ENCODE results near the gene MAML2.

MAML2 gene

DNA sequence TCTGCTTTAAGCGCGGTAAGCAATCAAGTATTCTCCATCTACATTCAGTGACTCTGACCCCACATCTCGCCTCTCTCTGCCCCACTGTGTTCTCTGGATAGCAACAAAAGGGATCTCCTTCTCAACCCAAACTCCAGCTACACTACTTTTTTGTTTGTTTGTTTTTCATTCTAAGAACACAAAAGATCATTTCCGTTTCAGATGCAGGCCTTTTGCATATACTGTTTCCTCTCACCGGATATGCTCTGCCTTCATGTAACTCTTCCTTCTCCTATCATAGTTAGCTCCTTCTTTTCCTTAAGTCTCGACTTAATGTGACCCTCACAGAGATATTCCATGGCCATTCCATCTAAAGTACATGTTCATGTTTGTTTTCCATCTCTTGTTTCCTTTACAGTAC, 239.3 kb downstream of the MAML2 start:
- POLR2A ChIA-PET, result no interaction called here
- 95% methylated on average over 5 of the region's 6 CpGs for WGBS (ENCODE audit: insufficient coverage)
- no peak for DNase-seq
- Histone ChIP-seq H3K4me3 (ENCODE audit: control insufficient read depth in 1 of 7, extremely low read depth in 1 of 7, insufficient read depth in 4 of 7, low read depth in 2 of 7, low read length in 6 of 7) (no peak overlapping the region), H3K36me3 (ENCODE audit: control insufficient read depth in 4 of 4, insufficient read depth in 4 of 4, low read length in 3 of 4) (no peaks in the 10 kb centered on the region), H3K4me1 (ENCODE audit: control extremely low read depth in 1 of 4, control insufficient read depth in 4 of 4, insufficient read depth in 4 of 4, low read length in 3 of 4) (no peaks in the 10 kb centered on the region), H3K27me3 (replicated peaks in 2 of 5; ENCODE audit: control insufficient read depth in 4 of 5, insufficient read depth in 5 of 5, low read length in 4 of 5) (no peaks in the 10 kb centered on the region), H3K9me3 (ENCODE audit: control extremely low read depth in 1 of 5, control insufficient read depth in 4 of 5, insufficient read depth in 2 of 5, low read depth in 1 of 5, low read length in 4 of 5) (no peaks in the 10 kb centered on the region), H3K27ac (ENCODE audit: insufficient read depth in 1 of 2, low read depth in 1 of 2, low read length in 2 of 2, poor library complexity in 1 of 2, severe bottlenecking in 2 of 2) (no peak overlapping the region)
- CTCF ChIA-PET, result interaction anchor here (0.7 kb wide), 1 partner anchor 44 kb away, joined by 3 read pairs; no protein-coding TSS in a partner anchor

DNA sequence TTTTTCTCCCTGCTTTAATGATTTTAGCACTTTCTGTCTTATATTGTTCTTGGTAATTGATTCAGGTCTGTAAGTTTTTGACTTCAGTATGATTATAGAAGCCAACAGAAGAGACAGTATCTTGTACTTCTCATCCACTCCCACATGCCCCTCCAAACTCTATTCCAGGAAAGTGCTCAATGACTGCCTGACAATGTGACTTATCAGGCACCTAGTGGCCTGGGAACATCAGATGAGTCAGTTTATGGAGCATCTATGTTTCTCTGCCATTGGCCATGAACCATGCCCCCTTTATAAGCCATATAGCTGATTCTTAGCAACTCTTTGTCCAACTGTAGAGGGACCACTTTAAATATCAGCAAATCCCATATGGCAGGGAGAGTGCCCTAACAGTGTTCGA, 239.9 kb downstream of the MAML2 start:
- no peak for DNase-seq
- ChIA-PET CTCF (no interaction called here), POLR2A (no interaction called here)
- WGBS (ENCODE audit: insufficient coverage), result no CpG with 5 or more reads among the region's 1 CpG
- no peaks in the 10 kb centered on the region for H3K4me1 ChIP-seq (ENCODE audit: control extremely low read depth in 1 of 4, control insufficient read depth in 4 of 4, insufficient read depth in 4 of 4, low read length in 3 of 4)
- H3K36me3 ChIP-seq (ENCODE audit: control insufficient read depth in 4 of 4, insufficient read depth in 4 of 4, low read length in 3 of 4), result no peaks in the 10 kb centered on the region
- H3K4me3 ChIP-seq (ENCODE audit: control insufficient read depth in 1 of 7, extremely low read depth in 1 of 7, insufficient read depth in 4 of 7, low read depth in 2 of 7, low read length in 6 of 7), result no peak overlapping the region
- no peak overlapping the region for H3K27ac ChIP-seq (ENCODE audit: insufficient read depth in 1 of 2, low read depth in 1 of 2, low read length in 2 of 2, poor library complexity in 1 of 2, severe bottlenecking in 2 of 2)
- H3K27me3 ChIP-seq (replicated peaks in 2 of 5; ENCODE audit: control insufficient read depth in 4 of 5, insufficient read depth in 5 of 5, low read length in 4 of 5), result no peaks in the 10 kb centered on the region
- no peaks in the 10 kb centered on the region for H3K9me3 ChIP-seq (ENCODE audit: control extremely low read depth in 1 of 5, control insufficient read depth in 4 of 5, insufficient read depth in 2 of 5, low read depth in 1 of 5, low read length in 4 of 5)

DNA sequence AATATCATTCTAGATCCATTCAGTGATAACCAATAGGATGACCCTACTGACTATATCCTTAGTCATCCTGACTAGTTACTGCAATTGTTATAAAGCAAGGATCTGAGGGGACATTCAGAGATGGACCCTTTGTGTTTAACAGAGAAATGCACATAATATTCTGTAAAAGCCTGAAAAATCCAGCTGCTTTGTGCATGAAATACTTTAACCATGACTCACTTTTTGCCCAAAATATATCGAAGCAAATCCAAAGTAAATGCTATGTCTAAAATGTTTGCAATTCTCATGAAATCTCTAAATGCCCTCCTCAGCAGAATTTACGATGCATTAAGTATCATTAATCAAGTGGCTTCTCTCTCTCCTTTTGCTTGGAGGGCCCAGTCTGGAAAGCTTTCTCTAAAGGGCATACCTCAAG, 240.3 kb downstream of the MAML2 start:
- no peaks in the 10 kb centered on the region for H3K9me3 ChIP-seq (ENCODE audit: control extremely low read depth in 1 of 5, control insufficient read depth in 4 of 5, insufficient read depth in 2 of 5, low read depth in 1 of 5, low read length in 4 of 5)
- no peaks in the 10 kb centered on the region for H3K27me3 ChIP-seq (replicated peaks in 2 of 5; ENCODE audit: control insufficient read depth in 4 of 5, insufficient read depth in 5 of 5, low read length in 4 of 5)
- WGBS (ENCODE audit: insufficient coverage), result 100% methylated on average over 1 of the region's 2 CpGs
- ChIA-PET CTCF (no interaction called here), POLR2A (no interaction called here)
- no peak for DNase-seq
- H3K27ac ChIP-seq (ENCODE audit: insufficient read depth in 1 of 2, low read depth in 1 of 2, low read length in 2 of 2, poor library complexity in 1 of 2, severe bottlenecking in 2 of 2), result no peak overlapping the region
- no peaks in the 10 kb centered on the region for H3K4me1 ChIP-seq (ENCODE audit: control extremely low read depth in 1 of 4, control insufficient read depth in 4 of 4, insufficient read depth in 4 of 4, low read length in 3 of 4)
- H3K36me3 ChIP-seq (ENCODE audit: control insufficient read depth in 4 of 4, insufficient read depth in 4 of 4, low read length in 3 of 4), result no peaks in the 10 kb centered on the region
- no peak overlapping the region for H3K4me3 ChIP-seq (ENCODE audit: control insufficient read depth in 1 of 7, extremely low read depth in 1 of 7, insufficient read depth in 4 of 7, low read depth in 2 of 7, low read length in 6 of 7)

DNA sequence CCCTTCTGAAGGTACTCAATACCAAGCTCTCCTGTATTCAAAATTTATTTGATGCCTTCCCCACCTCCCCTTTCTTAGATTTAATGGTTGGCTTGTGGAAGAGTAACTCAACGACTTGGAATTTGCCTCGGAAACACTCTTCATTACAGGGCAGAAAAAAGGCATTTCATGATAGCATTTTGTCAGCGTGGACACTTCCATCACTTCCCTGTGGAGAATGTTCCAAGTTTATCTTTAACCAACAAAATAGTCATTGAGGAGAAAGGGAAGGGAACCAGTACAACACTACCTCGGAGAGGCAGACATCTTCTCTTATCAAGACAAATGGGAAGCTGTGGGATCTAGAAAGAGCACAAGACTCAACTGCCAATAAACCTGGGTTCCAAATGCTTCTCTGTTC, 241.8 kb downstream of the MAML2 start:
- Histone ChIP-seq H3K27ac (ENCODE audit: insufficient read depth in 1 of 2, low read depth in 1 of 2, low read length in 2 of 2, poor library complexity in 1 of 2, severe bottlenecking in 2 of 2) (no peak overlapping the region), H3K36me3 (ENCODE audit: control insufficient read depth in 4 of 4, insufficient read depth in 4 of 4, low read length in 3 of 4) (no peaks in the 10 kb centered on the region), H3K4me1 (ENCODE audit: control extremely low read depth in 1 of 4, control insufficient read depth in 4 of 4, insufficient read depth in 4 of 4, low read length in 3 of 4) (no peaks in the 10 kb centered on the region), H3K4me3 (ENCODE audit: control insufficient read depth in 1 of 7, extremely low read depth in 1 of 7, insufficient read depth in 4 of 7, low read depth in 2 of 7, low read length in 6 of 7) (no peak overlapping the region), H3K27me3 (replicated peaks in 2 of 5; ENCODE audit: control insufficient read depth in 4 of 5, insufficient read depth in 5 of 5, low read length in 4 of 5) (no peaks in the 10 kb centered on the region), H3K9me3 (ENCODE audit: control extremely low read depth in 1 of 5, control insufficient read depth in 4 of 5, insufficient read depth in 2 of 5, low read depth in 1 of 5, low read length in 4 of 5) (no peaks in the 10 kb centered on the region)
- WGBS (ENCODE audit: insufficient coverage), result 85% methylated on average over 4 of the region's 4 CpGs
- no peak for DNase-seq
- ChIA-PET POLR2A (no interaction called here), CTCF (interaction anchor here (0.8 to 1.6 kb wide), 5 partner anchors 9 to 241 kb away, joined by 3 to 4 read pairs (median 3); no protein-coding TSS in a partner anchor)

DNA sequence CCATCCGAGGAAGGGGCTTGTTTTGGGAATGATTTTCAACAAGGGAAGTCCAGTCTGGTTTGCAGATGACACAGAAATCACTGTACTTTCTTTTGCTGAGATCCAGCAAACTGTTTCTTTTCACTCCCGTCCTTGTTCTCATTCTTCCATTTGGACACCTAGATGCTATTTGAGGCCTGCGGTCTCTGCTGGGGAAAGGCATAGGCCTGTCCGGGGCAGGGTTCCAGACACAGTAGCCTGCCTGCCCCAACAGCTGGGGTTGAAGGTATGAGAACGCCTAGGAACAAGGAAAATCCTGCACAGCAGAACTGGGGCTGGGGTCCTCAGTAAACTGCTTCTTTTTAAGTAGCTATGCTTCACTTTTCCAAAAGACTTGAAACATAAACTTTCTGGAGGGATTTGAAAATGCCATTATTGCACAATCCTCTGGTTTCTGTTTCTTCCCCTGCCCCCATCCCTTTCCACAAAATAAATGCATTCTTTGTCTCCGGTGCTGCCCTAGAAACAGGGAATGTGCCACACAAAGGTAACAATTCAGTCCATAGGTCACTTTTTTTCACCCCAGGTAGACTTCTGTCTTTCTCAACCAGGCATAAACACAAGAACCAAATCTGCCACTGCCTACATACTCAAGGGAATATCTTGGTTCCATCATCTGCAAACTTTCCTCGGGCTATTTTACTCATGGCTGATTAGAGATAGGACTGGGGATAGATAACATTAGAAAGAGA, 244.3 kb downstream of the MAML2 start:
- no peak overlapping the region for H3K27ac ChIP-seq (ENCODE audit: insufficient read depth in 1 of 2, low read depth in 1 of 2, low read length in 2 of 2, poor library complexity in 1 of 2, severe bottlenecking in 2 of 2)

DNA sequence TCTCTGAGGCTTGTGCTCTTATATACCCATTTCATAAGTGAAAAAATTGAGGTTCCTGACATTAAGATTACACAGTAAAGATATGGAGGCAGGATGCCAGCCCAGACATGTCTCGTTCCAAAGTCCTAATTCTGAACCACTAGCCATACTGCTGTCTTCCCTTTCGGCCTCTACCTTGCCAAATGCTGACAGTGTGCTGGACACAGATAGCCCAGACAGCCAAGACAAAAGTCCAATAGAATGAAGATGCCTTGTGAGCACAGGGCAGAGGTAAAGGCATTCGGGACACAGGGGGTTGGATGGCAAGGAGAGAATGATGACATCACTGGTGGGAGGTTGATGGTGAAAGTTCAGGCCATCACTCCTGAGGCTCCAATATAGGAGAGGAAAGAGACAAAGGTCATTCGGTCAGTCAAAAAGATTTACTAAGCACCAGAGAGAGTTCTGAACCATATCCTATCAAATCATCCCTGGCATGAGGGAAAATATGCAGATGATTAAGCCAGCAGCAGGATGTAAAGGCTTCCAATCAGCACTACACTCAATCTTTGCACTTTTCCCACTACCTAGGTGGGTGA, 245.1 kb downstream of the MAML2 start:
- Histone ChIP-seq H3K4me1 (ENCODE audit: control extremely low read depth in 1 of 4, control insufficient read depth in 4 of 4, insufficient read depth in 4 of 4, low read length in 3 of 4) (no peaks in the 10 kb centered on the region), H3K27me3 (replicated peaks in 2 of 5; ENCODE audit: control insufficient read depth in 4 of 5, insufficient read depth in 5 of 5, low read length in 4 of 5) (no peaks in the 10 kb centered on the region), H3K4me3 (ENCODE audit: control insufficient read depth in 1 of 7, extremely low read depth in 1 of 7, insufficient read depth in 4 of 7, low read depth in 2 of 7, low read length in 6 of 7) (no peak overlapping the region), H3K27ac (ENCODE audit: insufficient read depth in 1 of 2, low read depth in 1 of 2, low read length in 2 of 2, poor library complexity in 1 of 2, severe bottlenecking in 2 of 2) (no peak overlapping the region), H3K36me3 (ENCODE audit: control insufficient read depth in 4 of 4, insufficient read depth in 4 of 4, low read length in 3 of 4) (no peaks in the 10 kb centered on the region), H3K9me3 (ENCODE audit: control extremely low read depth in 1 of 5, control insufficient read depth in 4 of 5, insufficient read depth in 2 of 5, low read depth in 1 of 5, low read length in 4 of 5) (no peaks in the 10 kb centered on the region)
- no peak for DNase-seq
- ChIA-PET CTCF (no interaction called here), POLR2A (no interaction called here)
- 93% methylated on average over 1 of the region's 4 CpGs for WGBS (ENCODE audit: insufficient coverage)

More for the DNA sequence above, 244.3 kb downstream of the MAML2 start:
- ChIA-PET POLR2A (no interaction called here), CTCF (interaction anchor here (1.3 to 1.6 kb wide), 2 partner anchors 43 to 245 kb away, joined by 4 to 5 read pairs; partner anchors contain the start of gene MAML2)
- no peak for DNase-seq
- Histone ChIP-seq H3K9me3 (ENCODE audit: control extremely low read depth in 1 of 5, control insufficient read depth in 4 of 5, insufficient read depth in 2 of 5, low read depth in 1 of 5, low read length in 4 of 5) (no peaks in the 10 kb centered on the region), H3K27me3 (replicated peaks in 2 of 5; ENCODE audit: control insufficient read depth in 4 of 5, insufficient read depth in 5 of 5, low read length in 4 of 5) (no peaks in the 10 kb centered on the region), H3K4me1 (ENCODE audit: control extremely low read depth in 1 of 4, control insufficient read depth in 4 of 4, insufficient read depth in 4 of 4, low read length in 3 of 4) (no peaks in the 10 kb centered on the region), H3K4me3 (ENCODE audit: control insufficient read depth in 1 of 7, extremely low read depth in 1 of 7, insufficient read depth in 4 of 7, low read depth in 2 of 7, low read length in 6 of 7) (no peak overlapping the region), H3K36me3 (ENCODE audit: control insufficient read depth in 4 of 4, insufficient read depth in 4 of 4, low read length in 3 of 4) (no peaks in the 10 kb centered on the region)
- WGBS (ENCODE audit: insufficient coverage), result 96% methylated on average over 7 of the region's 7 CpGs

DNA sequence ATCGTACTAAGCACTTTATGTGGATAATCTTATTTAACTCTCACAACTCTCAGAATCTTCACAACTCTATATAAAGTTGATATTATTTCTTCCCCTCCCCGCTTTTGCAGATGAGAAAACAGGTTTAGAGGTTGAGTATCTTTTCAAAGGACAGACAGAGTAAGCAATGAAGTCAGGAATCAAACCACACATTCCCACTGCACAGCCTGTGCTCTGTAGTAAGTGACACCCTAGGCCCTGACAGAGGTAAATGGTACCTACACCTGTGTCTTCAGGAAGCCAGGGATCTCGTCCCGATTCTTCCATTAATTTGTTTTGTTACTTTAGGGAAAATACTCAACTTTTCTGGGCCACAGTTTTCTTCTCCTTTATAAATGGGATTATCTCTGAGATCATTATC, 246.6 kb downstream of the MAML2 start:
- Histone ChIP-seq H3K27ac (ENCODE audit: insufficient read depth in 1 of 2, low read depth in 1 of 2, low read length in 2 of 2, poor library complexity in 1 of 2, severe bottlenecking in 2 of 2) (no peak overlapping the region), H3K9me3 (ENCODE audit: control extremely low read depth in 1 of 5, control insufficient read depth in 4 of 5, insufficient read depth in 2 of 5, low read depth in 1 of 5, low read length in 4 of 5) (no peaks in the 10 kb centered on the region), H3K36me3 (ENCODE audit: control insufficient read depth in 4 of 4, insufficient read depth in 4 of 4, low read length in 3 of 4) (peaks cover 0 to 11% (median 0%) of the 10 kb centered on the region in 4 experiments), H3K4me1 (ENCODE audit: control extremely low read depth in 1 of 4, control insufficient read depth in 4 of 4, insufficient read depth in 4 of 4, low read length in 3 of 4) (no peaks in the 10 kb centered on the region), H3K4me3 (ENCODE audit: control insufficient read depth in 1 of 7, extremely low read depth in 1 of 7, insufficient read depth in 4 of 7, low read depth in 2 of 7, low read length in 6 of 7) (no peak overlapping the region), H3K27me3 (replicated peaks in 2 of 5; ENCODE audit: control insufficient read depth in 4 of 5, insufficient read depth in 5 of 5, low read length in 4 of 5) (no peaks in the 10 kb centered on the region)
- DNase-seq, result no peak
- ChIA-PET POLR2A (no interaction called here), CTCF (no interaction called here)
- WGBS (ENCODE audit: insufficient coverage), result no CpG with 5 or more reads among the region's 4 CpGs
